ENCODE results near the gene FAM47E.

Gene FAM47E

GRCh38 chr4:76226418-76226817 lies 25.1 kb upstream of the FAM47E start:
- H2AFZ ChIP-seq (ENCODE audit: low read length): no peak overlapping the region
- H3K4me1 ChIP-seq (ENCODE audit: insufficient read depth, low read length, poor library complexity, severe bottlenecking): no peaks in the 10 kb centered on the region
- no peaks in the 10 kb centered on the region for H3K27me3 ChIP-seq (ENCODE audit: insufficient read depth, low read length, poor library complexity, severe bottlenecking)
- TF ChIP-seq CTCF (conservative IDR thresholded peaks at IDR 0.05; ENCODE audit: low read length): no peak
- no peak for TF ChIP-seq EZH2phosphoT487 (IDR thresholded peaks at IDR 0.05; ENCODE audit: borderline replicate concordance)
- H3K9me2 ChIP-seq (replicated peaks; ENCODE audit: low read depth, low read length): no peaks in the 10 kb centered on the region
- no peaks in the 10 kb centered on the region for H3K36me3 ChIP-seq (ENCODE audit: insufficient read depth, low read length)
- H3K9me3 ChIP-seq (ENCODE audit: insufficient read depth, low read depth, low read length): no peaks in the 10 kb centered on the region
- no peaks in the 10 kb centered on the region for H4K20me1 ChIP-seq (ENCODE audit: insufficient read depth, low read length, poor library complexity, severe bottlenecking)
- H3K4me2 ChIP-seq (ENCODE audit: low read depth, low read length, poor library complexity, severe bottlenecking): no peak overlapping the region
- no peaks in the 10 kb centered on the region for H3K79me2 ChIP-seq (ENCODE audit: insufficient read depth, low read length)
- H3K9ac ChIP-seq (ENCODE audit: low read depth, low read length, poor library complexity, severe bottlenecking): no peak overlapping the region
- H3K4me3 ChIP-seq (ENCODE audit: low read length, poor library complexity, severe bottlenecking): no peak overlapping the region
- H3F3A ChIP-seq (ENCODE audit: low read depth): no peaks in the 10 kb centered on the region

GRCh38 chr4:76232681-76233080 lies 18.8 kb upstream of the FAM47E start:
- H4K20me1 ChIP-seq (ENCODE audit: insufficient read depth, low read length, poor library complexity, severe bottlenecking): no peaks in the 10 kb centered on the region
- no peak overlapping the region for H3K4me3 ChIP-seq (ENCODE audit: low read length, poor library complexity, severe bottlenecking)
- H3K9me3 ChIP-seq (ENCODE audit: insufficient read depth, low read depth, low read length): no peaks in the 10 kb centered on the region
- H3K36me3 ChIP-seq (ENCODE audit: insufficient read depth, low read length): no peaks in the 10 kb centered on the region
- no peaks in the 10 kb centered on the region for H3K79me2 ChIP-seq (ENCODE audit: insufficient read depth, low read length)
- no peak overlapping the region for H3K9ac ChIP-seq (ENCODE audit: low read depth, low read length, poor library complexity, severe bottlenecking)
- no peak for TF ChIP-seq EZH2phosphoT487 (IDR thresholded peaks at IDR 0.05; ENCODE audit: borderline replicate concordance)
- no peak for TF ChIP-seq CTCF (conservative IDR thresholded peaks at IDR 0.05; ENCODE audit: low read length)
- H3K4me1 ChIP-seq (ENCODE audit: insufficient read depth, low read length, poor library complexity, severe bottlenecking): no peaks in the 10 kb centered on the region
- no peak overlapping the region for H2AFZ ChIP-seq (ENCODE audit: low read length)
- no peaks in the 10 kb centered on the region for H3K27me3 ChIP-seq (ENCODE audit: insufficient read depth, low read length, poor library complexity, severe bottlenecking)
- no peaks in the 10 kb centered on the region for H3F3A ChIP-seq (ENCODE audit: low read depth)
- no peaks in the 10 kb centered on the region for H3K9me2 ChIP-seq (replicated peaks; ENCODE audit: low read depth, low read length)
- H3K4me2 ChIP-seq (ENCODE audit: low read depth, low read length, poor library complexity, severe bottlenecking): no peak overlapping the region

GRCh38 chr4:76233083-76233482 lies 18.4 kb upstream of the FAM47E start:
- no peak overlapping the region for H3K9ac ChIP-seq (ENCODE audit: low read depth, low read length, poor library complexity, severe bottlenecking)
- no peak overlapping the region; the same call in 1 of the 2 replicates for H2AFZ ChIP-seq (ENCODE audit: low read length)
- no peaks in the 10 kb centered on the region for H3K79me2 ChIP-seq (ENCODE audit: insufficient read depth, low read length)

More at GRCh38 chr4:76233083-76233482, 18.4 kb upstream of the FAM47E start:
- H4K20me1 ChIP-seq (ENCODE audit: insufficient read depth, low read length, poor library complexity, severe bottlenecking): no peaks in the 10 kb centered on the region
- no peaks in the 10 kb centered on the region for H3K27me3 ChIP-seq (ENCODE audit: insufficient read depth, low read length, poor library complexity, severe bottlenecking)
- no peak overlapping the region for H3K4me2 ChIP-seq (ENCODE audit: low read depth, low read length, poor library complexity, severe bottlenecking)
- no peaks in the 10 kb centered on the region for H3K4me1 ChIP-seq (ENCODE audit: insufficient read depth, low read length, poor library complexity, severe bottlenecking)
- H3K9me3 ChIP-seq (ENCODE audit: insufficient read depth, low read depth, low read length): no peaks in the 10 kb centered on the region
- no peaks in the 10 kb centered on the region for H3K36me3 ChIP-seq (ENCODE audit: insufficient read depth, low read length)
- H3F3A ChIP-seq (ENCODE audit: low read depth): no peaks in the 10 kb centered on the region
- H3K4me3 ChIP-seq (ENCODE audit: low read length, poor library complexity, severe bottlenecking): no peak overlapping the region
- no peaks in the 10 kb centered on the region for H3K9me2 ChIP-seq (replicated peaks; ENCODE audit: low read depth, low read length)
- TF ChIP-seq CTCF (conservative IDR thresholded peaks at IDR 0.05; ENCODE audit: low read length) (no peak), EZH2phosphoT487 (IDR thresholded peaks at IDR 0.05; ENCODE audit: borderline replicate concordance) (no peak)
